GM18502 (cell line): ENCODE measurements around the gene CFL2.
A peak's percentile ranks its signal among the peaks of the same experiment; 100 is the strongest.
"Not testable (repeated sequence)": the region's sequence is repeated elsewhere in the genome, so short reads cannot be mapped to it uniquely, and the experiment has no call there.

ENCODE experiments used
- ATAC-seq: cut with Tn5 transposase; IDR thresholded peaks from one replicate; pipeline ENCODE4 v1.9.1; 2021; ENCODE audit warnings: mild to moderate bottlenecking; ENCODE audit not compliant: unreplicated experiment, poor library complexity

Gene CFL2

DNA sequence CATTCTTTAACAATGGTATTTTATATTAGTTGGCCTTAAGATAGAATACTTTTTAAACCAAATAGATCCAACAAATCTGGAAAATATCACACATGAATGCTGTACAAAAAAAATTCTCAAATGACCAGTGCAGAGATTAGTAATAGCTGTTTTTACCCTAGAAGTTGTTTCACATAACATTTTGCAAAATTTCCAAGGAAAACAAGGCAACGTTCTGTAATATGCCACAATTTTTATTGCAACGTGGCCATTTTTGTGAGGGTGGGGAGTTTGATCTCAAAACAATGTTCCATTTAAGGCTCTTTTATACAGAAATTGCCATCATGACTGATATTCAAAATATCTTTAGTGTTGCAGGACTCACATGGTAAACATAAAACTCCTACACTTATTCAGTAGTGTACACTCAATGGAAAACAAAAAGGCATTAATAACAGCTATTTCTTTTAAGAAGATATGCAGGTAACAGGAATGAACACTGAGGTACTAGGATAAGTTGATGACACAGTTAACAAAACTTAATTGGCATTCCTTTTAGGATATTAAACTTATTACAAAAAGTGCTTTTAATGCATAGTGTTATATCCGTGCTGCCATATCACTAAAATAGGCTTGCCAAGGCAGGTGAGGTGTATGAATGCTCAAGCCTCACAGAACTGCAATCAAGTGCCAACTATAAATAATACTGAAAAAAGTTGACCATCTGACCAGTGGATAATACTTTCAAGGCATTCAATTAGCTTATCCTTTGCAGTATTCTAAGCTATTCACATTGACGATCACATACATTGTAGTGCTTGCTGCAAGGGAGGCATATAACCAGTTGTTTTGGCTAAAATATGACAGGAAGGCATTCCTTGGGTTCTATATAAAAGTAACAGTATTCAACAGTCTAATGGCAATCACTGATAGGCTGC is 2.3 kb downstream of the CFL2 start:
- ATAC-seq, result no peak

DNA sequence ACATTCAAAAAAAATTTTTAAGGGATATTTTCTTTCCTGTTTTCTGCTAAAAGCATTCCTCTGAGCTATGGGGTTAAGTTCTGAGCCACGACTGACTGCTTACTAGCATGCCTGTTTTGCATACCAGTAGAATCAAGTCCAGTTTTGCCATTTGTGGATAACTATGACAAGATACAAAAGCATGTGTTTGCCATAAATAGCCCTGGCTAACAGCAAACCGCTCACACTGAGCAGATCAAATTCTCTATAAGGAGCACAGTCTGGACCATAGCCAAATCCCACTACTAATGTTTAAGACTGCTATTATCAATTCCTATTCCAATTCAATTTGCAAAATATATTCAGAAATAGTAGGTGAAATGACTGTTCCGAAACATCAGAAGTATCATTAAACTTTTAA is 3.2 kb downstream of the CFL2 start:
- ATAC-seq, result peak; percentile 43

DNA sequence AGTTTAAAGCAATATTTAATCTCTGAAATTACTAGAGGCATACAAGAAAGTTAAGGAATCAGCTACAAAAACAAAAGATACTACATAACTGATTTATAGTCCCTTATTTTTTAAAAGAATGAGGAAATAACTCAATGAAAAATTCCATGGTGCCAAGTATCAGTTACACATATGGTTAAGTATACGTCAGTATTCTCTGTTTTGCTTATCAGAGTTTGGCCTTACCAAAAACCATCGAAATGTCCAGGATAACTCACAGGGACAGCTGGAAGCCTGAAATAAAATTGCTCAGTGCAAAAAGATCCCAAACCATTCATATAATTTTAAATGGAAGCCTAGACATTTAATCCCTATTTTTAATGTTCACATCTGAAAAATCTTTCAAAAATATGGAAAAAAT is 3.6 kb downstream of the CFL2 start:
- no peak for ATAC-seq

DNA sequence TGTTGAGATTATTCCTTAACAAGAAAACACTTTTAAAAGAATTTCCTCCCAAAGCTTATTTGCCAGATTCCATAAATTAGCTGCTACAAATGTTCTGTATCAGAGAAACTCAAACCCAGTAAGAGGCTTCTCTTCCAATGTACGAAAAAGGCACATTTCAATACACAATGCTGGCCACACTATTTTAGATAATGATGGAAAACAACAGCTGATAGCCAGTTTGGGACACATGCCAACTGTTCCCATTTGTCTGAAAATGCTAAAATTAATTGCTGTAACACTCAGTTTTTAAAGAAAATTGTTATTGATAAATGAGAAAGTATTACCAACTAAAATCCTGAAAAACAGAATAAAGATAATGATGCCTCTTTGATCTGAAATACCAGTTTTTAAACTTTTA is 4.4 kb downstream of the CFL2 start:
- no peak for ATAC-seq

DNA sequence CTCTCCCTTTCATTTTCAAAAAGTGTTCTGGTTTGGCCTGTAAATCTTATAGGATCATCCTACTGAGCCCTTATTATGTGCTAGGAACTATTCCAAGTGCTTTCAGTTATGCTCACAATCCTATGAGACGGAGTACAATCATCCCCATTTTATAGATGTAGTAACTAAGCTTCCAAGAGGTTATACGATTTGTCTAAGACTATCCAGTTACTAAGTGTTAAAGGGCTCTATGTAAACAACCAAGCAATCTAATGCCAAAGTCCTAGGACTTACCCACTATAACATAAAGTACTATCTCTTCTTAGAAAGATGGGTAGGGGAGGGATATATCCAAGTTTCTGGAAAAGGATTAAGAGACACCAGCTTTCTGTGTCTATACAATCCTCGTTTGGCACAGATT is 6.7 kb downstream of the CFL2 start:
- ATAC-seq, result no peak

DNA sequence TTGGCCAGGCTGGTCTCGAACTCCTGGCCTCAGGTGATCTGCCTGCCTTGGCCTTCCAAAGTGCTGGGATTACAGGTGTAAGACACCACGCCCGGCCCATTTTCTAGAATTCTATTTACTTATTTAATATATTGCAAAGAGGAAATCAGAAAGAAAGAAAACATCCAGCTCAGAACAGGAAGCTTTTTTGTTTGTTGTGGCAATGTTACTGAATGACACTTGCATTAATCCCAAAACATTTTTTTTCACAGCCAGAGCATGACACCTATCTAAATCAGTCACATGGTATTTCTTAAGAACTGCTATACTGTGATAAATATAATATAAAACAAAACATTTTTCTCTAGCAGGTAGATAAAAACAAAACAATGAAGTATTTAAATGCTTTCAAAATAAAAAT is 12.6 kb downstream of the CFL2 start:
- ATAC-seq, result no peak

DNA sequence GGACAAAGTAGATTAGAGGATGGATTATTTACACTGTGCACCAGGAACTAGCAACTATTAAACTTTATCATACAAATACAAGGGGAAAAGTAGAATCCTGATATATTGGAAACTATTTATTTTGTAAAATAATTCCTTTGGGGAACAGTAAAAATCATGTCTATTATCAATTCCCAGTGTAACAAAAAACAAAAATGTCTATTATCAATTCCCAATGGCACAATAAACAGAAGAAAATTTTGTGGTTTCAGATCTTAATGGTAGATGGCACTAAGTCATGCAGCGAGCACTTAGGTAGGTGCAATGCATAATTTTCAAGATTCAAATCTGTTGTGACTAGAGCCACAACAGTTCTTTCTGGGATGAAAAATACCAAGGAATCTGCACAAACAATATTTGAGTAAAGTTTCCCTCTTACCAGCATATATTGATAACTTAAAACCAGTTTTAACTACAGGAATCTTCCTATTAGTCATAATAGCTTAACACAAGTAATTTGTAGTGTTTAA is 13.7 kb downstream of the CFL2 start:
- ATAC-seq, result no peak

DNA sequence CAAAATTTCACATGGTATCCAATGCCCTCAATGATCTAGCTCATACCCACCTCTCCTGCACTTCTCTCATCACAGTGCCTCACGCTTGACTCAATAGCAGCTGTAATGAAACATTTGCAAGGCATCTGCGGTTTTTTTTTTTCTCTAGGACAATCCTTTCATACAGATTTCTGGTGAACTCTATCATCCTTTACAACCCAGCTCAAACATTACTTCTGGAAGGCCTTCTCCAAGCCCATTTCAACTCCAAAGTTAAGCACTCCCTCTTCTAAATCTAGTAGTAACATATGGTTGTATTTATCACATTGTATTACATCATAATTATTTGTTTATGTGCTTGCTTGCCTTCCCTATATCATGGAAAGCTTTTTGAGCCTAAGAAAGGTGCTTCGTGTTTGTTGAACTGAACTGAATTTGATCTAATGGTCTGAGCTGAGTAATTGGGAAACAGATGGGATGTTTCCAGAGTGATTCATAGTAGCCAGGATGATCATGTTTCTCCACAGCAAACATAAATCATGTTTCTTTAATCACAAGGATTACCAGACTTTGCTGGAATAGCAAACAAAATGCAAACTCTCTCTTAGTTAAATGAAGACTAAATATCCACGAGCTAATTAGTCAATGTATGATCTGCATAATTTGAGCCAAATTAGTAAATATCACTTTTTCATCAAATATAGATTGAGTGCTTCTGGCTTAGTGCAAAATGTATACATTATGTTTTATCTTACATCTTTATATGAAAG is 14.3 kb downstream of the CFL2 start:
- no peak for ATAC-seq

DNA sequence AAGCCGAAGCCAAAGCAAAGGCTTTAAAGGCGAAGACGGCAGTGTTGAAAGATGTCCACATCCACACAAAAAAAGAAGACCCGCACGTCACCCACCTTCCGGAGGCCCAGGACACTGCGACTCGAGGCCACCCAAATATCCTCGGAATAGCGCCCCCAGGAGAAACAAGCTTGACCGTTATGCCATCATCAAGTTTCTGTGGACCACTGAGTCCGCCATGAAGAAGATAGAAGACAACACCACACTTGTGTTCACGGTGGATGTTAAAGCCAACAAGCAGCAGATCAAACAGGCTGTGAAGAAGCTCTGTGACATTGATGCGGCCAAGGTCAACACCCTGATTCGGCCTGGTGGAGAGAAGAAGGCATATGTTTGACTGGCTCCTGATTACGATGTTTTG is 20.2 kb downstream of the CFL2 start:
- not testable (repeated sequence) for ATAC-seq

DNA sequence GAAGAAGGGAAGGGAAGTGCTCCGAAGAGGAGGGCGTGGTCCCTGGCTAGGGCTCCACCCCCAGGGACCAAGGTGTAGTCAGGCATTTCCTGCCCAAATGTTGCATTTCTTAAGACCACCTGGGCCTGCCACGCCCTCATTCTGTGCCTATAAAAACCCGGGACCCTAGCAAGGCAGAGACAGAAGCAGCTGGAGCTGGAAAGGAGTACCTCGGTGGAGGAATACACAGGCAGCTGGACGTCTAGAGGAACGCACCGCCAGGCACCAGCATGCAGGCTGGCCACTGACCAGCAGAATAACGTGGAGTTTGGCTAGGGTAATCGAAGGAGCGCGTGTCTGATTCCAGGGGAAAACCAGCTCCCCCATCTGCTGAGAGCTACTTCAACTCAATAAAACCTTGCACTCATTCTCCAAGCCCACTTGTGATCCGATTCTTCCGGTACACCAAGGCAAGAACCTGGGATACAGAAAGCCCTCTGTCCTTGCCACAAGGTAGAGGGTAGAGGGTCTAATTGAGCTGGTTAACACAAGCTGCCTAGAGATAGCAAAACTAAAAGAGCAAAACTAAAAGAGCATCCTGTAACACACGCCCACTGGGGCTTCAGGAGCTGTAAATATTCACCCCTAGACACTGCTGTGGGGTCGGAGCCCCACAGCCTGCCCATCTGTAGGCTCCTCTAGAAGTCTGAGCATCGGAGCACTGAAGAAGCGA is 21.0 kb downstream of the CFL2 start:
- ATAC-seq, result no peak

DNA sequence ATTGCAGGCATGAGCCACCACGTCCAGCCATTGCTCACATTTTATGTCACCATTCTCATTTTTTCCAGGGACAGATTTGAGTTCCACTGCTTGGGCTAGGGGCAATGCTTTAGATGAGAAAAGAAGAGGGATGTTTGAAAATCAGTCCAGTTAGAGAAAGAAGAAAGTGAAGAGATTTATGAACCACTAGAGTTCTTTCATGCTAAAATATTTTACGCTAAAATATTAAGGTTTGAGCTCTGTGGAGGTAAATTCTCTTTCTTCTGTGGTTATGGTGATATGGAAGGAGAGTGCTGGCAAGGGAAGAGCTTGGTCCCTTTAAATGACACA is 21.5 kb downstream of the CFL2 start:
- no peak for ATAC-seq

DNA sequence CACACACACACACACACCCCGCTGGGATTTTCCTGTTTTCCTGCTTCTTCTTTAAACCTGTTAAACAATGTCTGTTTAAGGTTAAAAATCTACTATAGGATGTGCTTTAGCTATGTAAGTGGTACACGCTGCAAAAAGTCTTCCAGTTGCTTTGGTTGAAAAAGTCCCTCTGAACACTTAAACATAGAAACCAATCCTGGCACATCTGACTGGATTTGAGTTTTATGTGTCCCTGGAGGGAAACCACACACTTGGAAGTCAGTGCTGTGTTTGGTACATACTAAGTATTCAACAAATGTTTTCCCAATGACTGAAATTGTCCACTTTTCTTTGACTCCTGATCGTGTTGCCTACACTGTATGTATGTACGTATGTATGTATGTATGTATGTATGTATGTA is 22.0 kb downstream of the CFL2 start:
- no peak for ATAC-seq

DNA sequence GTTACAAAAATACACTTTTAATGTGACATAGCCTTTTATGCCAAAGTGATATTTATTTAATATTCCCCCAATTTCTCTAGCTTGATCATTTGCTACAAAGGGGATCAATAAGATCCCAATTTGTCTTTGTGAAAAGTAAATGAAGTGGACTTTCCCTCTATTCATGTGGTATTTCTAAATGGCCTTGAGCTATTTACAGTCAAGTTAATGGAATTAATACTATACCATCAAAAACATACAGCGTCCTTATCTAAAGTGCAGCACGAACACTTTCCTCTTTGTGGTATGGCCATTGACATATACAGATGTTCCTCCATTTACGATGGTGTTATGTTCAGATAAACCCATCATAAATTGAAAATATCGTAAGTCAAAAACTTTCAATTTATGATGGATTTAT is 23.2 kb downstream of the CFL2 start:
- ATAC-seq, result no peak

DNA sequence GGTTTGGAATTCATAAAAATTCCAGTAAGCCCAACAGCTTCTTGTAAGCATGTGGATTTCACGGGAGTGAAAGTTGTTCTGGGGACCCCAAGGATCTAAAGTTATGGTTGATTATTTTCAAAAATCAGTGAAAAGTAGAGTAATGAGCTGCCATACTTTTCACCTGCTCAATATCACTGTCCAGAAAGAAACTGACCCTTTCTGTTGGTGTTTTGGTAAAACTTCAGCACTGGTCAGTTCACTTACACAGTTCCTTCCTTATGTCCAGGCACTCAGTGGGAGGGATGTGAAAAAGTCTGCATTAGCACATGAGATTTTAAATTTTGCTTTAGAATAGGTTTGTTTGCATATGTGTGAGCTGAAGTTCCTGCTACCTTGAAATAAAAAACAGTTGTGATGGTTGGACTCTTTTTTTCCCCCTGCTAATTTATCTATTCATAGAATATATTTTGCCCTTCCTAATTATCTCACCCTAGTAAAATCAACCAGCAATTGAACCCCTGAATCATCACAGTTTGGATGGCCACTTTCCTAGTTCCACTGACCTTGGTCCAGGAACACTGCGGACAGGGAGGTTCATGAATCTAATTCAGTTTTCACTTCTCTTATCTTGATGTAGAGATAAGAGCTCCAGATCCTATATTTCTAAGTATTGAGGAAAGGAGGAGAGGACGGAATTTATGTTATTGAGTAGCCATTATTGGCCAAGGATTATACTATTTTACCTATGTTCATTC is 25.8 kb downstream of the CFL2 start:
- no peak for ATAC-seq

DNA sequence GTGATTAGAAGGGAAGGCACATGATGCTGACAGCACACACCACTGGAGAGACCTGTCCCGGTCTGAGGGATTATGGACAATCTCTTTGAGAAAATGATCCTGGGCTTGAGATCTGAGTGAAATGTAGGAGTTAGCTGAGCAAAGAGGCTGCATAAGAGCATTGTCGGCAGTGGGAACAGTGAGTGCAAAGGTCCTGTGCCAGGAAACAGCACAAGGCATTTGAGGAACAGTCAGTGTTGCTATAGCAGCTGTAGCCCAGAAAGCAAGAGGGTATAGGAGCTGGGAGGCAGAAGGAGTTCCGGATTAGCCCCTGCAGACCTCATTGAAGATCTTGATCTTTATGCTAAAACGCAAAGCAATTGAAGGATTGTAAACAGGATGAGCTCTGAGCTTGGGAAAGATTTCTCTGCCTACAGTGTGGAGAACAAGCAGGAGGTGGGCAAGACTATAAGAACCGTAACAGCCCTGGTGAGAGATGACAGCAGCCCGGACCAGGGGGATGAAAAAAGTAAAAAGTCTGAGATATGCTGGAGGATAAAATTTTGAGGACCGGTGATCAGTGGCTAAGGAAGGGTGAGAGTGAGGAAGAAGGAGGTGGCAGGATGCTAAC is 28.5 kb downstream of the CFL2 start:
- no peak for ATAC-seq

DNA sequence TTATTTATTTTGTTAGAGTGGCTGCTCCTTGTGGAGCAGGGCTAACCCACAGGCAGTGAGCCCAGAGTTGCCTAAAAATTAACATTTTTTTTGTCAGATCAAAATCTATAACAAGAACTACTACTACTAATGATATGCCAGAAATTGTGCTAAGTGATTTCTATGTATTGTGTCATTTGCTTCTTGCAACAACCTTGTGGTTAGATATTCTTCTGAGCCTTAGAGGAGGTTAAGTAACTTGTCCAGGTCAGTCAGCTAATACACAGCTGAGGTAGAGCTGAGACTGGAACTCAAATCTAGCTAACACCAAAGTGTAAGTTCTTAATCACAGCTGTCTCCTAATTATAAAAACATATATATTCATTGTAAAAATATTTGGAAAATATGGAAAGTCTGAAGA is 29.8 kb downstream of the CFL2 start:
- ATAC-seq, result no peak

DNA sequence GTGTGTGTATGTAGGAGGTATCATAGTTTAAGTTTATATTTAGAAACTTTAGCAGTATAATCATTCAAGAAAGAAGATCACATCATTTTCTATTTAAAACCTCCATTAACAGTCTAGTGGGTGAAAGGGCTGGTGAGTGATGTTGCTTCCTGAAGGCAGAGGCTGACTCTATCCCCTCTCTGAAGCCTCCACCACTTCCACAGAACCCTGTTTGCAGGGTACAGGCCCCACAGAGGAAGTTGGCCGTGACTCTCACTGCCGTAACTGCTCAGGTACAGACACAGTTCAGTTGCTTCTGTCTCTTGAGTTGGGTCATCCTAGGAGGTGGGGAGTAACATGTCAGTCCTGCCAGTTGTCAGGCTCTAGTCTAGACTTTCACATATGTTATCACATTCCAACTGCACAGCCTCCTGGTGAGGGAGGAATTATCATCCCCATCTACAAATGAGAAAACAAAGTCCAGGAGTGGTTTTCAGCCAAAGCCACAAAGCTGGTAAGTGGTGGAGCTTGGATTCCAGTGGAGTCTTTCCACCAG is 31.5 kb downstream of the CFL2 start:
- no peak for ATAC-seq

DNA sequence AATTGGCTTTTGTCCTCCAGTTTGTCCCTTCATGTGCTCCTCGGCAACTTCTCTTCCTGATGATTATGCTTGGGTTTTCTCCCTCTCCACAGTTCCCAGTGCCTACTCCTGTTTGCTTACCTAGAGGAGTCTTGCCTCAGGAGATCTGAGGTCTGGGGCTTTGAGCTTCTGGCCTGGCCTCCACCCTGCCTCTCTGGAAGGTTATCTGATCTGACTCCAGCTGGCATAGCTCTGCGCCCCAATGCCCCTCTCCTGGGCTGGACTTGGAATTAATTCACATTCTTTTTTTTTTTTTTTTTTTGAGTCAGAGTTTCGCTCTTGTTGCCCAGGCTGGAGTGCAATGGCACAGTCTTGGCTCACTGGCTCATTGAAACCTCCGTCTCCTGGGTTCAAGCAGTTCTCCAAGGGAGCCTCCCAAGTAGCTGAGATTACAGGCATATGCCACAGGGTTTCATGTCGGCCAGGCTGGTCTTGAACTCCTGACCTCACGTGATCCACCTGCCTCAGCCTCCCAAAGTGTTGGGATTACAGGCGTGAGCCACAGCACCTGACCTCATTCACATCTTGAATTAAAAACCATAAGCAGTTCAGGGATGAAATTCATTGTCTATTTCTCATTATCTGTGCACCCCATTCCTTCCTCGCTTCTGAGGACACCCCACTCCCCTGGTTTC is 33.5 kb downstream of the CFL2 start:
- no peak for ATAC-seq

DNA sequence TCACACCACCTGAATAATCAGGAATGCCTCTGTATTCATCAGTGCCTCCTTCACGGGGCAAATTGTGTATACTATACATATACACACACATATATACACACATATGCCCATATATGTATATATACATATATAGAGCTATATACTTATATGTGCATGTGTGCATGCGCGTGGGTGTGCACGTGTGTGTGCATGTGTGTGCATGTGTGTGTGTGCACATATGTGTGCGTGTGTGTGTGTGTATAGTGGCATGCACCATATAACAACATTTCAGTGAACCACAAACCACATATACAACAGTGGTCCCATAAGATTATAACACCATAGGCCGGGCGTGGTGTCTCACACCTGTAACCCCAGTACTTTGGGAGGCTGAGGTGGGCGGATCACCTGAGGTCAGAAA is 35.7 kb downstream of the CFL2 start:
- no peak for ATAC-seq
